ENCODE results near the gene MLLT1.

GRCh38 chr19:6236310-6237291, 43.2 kb downstream of the MLLT1 start:
- TF ChIP-seq CTCF (IDR thresholded peaks at IDR 0.05; ENCODE audit: insufficient read depth, low read length, poor library complexity, severe bottlenecking) (no peak), EZH2phosphoT487 (conservative IDR thresholded peaks at IDR 0.05; ENCODE audit: low read length) (no peak)
